HEK293 (cell line): ENCODE results near the gene SURF2.

ENCODE experiments used
- CTCF ChIA-PET: fragments of 350-600 bp; formaldehyde crosslinking; extraction: SDS; loops from one replicate; lab custom pipeline; 2021; ENCODE audit warnings: antibody characterized with exemption; lab: Yijun Ruan, JAX
- POLR2A ChIA-PET: fragments of 300-600 bp; formaldehyde crosslinking; extraction: SDS; loops from one replicate; lab custom pipeline; 2020; ENCODE audit warnings: antibody characterized with exemption, inconsistent platforms; lab: Yijun Ruan, JAX
- H3K27ac ChIP-seq: fragments of 200-500 bp; sonication (Bioruptor generic); 2 replicates; pipeline ENCODE4 v1.5.1; 2014; ENCODE audit warnings: low read depth, low read length, control low read depth, inconsistent platforms; ENCODE audit errors: extremely low read depth
- H3K36me3 ChIP-seq, 2 experiments: fragments of 200-500 bp in 1 of 2; sonication (Bioruptor generic) in 1 of 2; 1 replicate in 1 of 2; 2 replicates in 1 of 2; pipeline ENCODE4 v1.5.1; 2014 to 2017; ENCODE audit warnings: inconsistent platforms in 2 of 2, low read length in 2 of 2; ENCODE audit not compliant: control insufficient read depth in 2 of 2, insufficient read depth in 1 of 2
- H3K4me1 ChIP-seq: fragments of 200-500 bp; sonication (Bioruptor generic); 2 replicates; pipeline ENCODE4 v1.5.1; 2014; ENCODE audit warnings: mild to moderate bottlenecking, low read length, inconsistent platforms; ENCODE audit not compliant: control insufficient read depth, insufficient read depth
- H3K4me3 ChIP-seq: 2 replicates; pipeline ENCODE4 v1.5.1; 2011; ENCODE audit warnings: low read depth, mild to moderate bottlenecking, control low read depth, low read length, moderate library complexity
- H3K9me3 ChIP-seq: fragments of 200-500 bp; sonication (Bioruptor generic); 2 replicates; pipeline ENCODE4 v1.5.1; 2014; ENCODE audit warnings: low read depth, low read length, inconsistent platforms; ENCODE audit not compliant: control insufficient read depth, insufficient read depth
- EGR2 ChIP-seq: fragments of 450-650 bp; formaldehyde crosslinking; IDR thresholded peaks from 2 replicates; pipeline ENCODE4 v1.5.1; 2016; ENCODE audit warnings: low read depth, missing biosample characterization, missing genetic modification characterization
- GLI4 ChIP-seq: fragments of 450-650 bp; formaldehyde crosslinking; IDR thresholded peaks from 2 replicates; pipeline ENCODE4 v1.5.1; 2016; ENCODE audit warnings: missing biosample characterization, missing genetic modification characterization
- MYNN ChIP-seq: fragments of 450-650 bp; formaldehyde crosslinking; IDR thresholded peaks from 2 replicates; pipeline ENCODE4 v1.5.1; 2016; ENCODE audit warnings: missing biosample characterization, missing genetic modification characterization, borderline replicate concordance
- OVOL3 ChIP-seq: fragments of 450-650 bp; formaldehyde crosslinking; IDR thresholded peaks from 2 replicates; pipeline ENCODE4 v1.5.1; 2016; ENCODE audit warnings: missing biosample characterization, missing genetic modification characterization
- SCRT1 ChIP-seq: fragments of 450-650 bp; formaldehyde crosslinking; IDR thresholded peaks from 2 replicates; pipeline ENCODE4 v1.5.1; 2016; ENCODE audit warnings: missing biosample characterization, missing genetic modification characterization, borderline replicate concordance
- ZFP69B ChIP-seq: fragments of 450-650 bp; formaldehyde crosslinking; IDR thresholded peaks from 2 replicates; pipeline ENCODE4 v1.5.1; 2016; ENCODE audit warnings: missing biosample characterization, missing genetic modification characterization
- ZNF114 ChIP-seq: fragments of 450-650 bp; formaldehyde crosslinking; IDR thresholded peaks from 2 replicates; pipeline ENCODE4 v1.5.0; 2017; ENCODE audit warnings: missing biosample characterization, missing genetic modification characterization
- ZNF121 ChIP-seq: fragments of 450-650 bp; formaldehyde crosslinking; IDR thresholded peaks from 2 replicates; pipeline ENCODE4 v1.5.1; 2016; ENCODE audit warnings: missing biosample characterization, missing genetic modification characterization
- ZNF146 ChIP-seq: fragments of 450-650 bp; formaldehyde crosslinking; IDR thresholded peaks from 2 replicates; pipeline ENCODE4 v1.5.1; 2016; ENCODE audit warnings: missing biosample characterization, missing genetic modification characterization
- ZNF184 ChIP-seq: fragments of 450-650 bp; IDR thresholded peaks from 2 replicates; pipeline ENCODE4 v1.5.1; 2018; ENCODE audit warnings: missing biosample characterization, mild to moderate bottlenecking, missing genetic modification characterization
- ZNF19 ChIP-seq: fragments of 450-650 bp; formaldehyde crosslinking; IDR thresholded peaks from 2 replicates; pipeline ENCODE4; 2016; ENCODE audit warnings: missing biosample characterization, missing genetic modification characterization, low read depth
- ZNF214 ChIP-seq: fragments of 450-650 bp; formaldehyde crosslinking; IDR thresholded peaks from 2 replicates; pipeline ENCODE4 v1.5.1; 2017; ENCODE audit warnings: missing biosample characterization, mild to moderate bottlenecking, missing genetic modification characterization, borderline replicate concordance
- ZNF223 ChIP-seq: fragments of 450-650 bp; formaldehyde crosslinking; IDR thresholded peaks from 2 replicates; pipeline ENCODE4 v1.5.1; 2016; ENCODE audit warnings: missing biosample characterization, missing genetic modification characterization
- ZNF335 ChIP-seq: fragments of 450-650 bp; formaldehyde crosslinking; conservative IDR thresholded peaks from 2 replicates; pipeline ENCODE4 v1.5.1; 2016; ENCODE audit warnings: missing biosample characterization, missing genetic modification characterization
- ZNF341 ChIP-seq: fragments of 450-650 bp; formaldehyde crosslinking; IDR thresholded peaks from 2 replicates; pipeline ENCODE4; 2016; ENCODE audit warnings: low read depth, missing biosample characterization, missing genetic modification characterization
- ZNF350 ChIP-seq: fragments of 450-650 bp; formaldehyde crosslinking; IDR thresholded peaks from 2 replicates; pipeline ENCODE4 v1.5.0; 2017; ENCODE audit warnings: missing biosample characterization, mild to moderate bottlenecking, missing genetic modification characterization
- ZNF354C ChIP-seq: fragments of 450-650 bp; formaldehyde crosslinking; IDR thresholded peaks from 2 replicates; pipeline ENCODE4 v1.5.1; 2016; ENCODE audit warnings: missing biosample characterization, missing genetic modification characterization, low read depth, borderline replicate concordance
- ZNF391 ChIP-seq: fragments of 450-650 bp; formaldehyde crosslinking; IDR thresholded peaks from 2 replicates; pipeline ENCODE4 v1.5.1; 2016; ENCODE audit warnings: low read depth, missing biosample characterization, missing genetic modification characterization, borderline replicate concordance
- ZNF473 ChIP-seq: fragments of 450-650 bp; formaldehyde crosslinking; IDR thresholded peaks from 2 replicates; pipeline ENCODE4 v1.5.1; 2017; ENCODE audit warnings: missing biosample characterization, missing genetic modification characterization
- ZNF529 ChIP-seq: fragments of 450-650 bp; formaldehyde crosslinking; IDR thresholded peaks from 2 replicates; pipeline ENCODE4 v1.5.1; 2017; ENCODE audit warnings: missing genetic modification characterization, missing biosample characterization; ENCODE audit not compliant: insufficient replicate concordance
- ZNF530 ChIP-seq: fragments of 450-650 bp; formaldehyde crosslinking; IDR thresholded peaks from 2 replicates; pipeline ENCODE4 v1.5.1; 2016; ENCODE audit warnings: low read depth, missing biosample characterization, missing genetic modification characterization
- ZNF548 ChIP-seq: fragments of 450-650 bp; formaldehyde crosslinking; IDR thresholded peaks from 2 replicates; pipeline ENCODE4 v1.5.1; 2016; ENCODE audit warnings: missing biosample characterization, missing genetic modification characterization
- ZNF560 ChIP-seq: fragments of 450-650 bp; formaldehyde crosslinking; IDR thresholded peaks from 2 replicates; pipeline ENCODE4 v1.5.1; 2017; ENCODE audit warnings: missing biosample characterization, missing genetic modification characterization, borderline replicate concordance
- ZNF76 ChIP-seq: fragments of 450-650 bp; formaldehyde crosslinking; IDR thresholded peaks from 2 replicates; pipeline ENCODE4; 2016; ENCODE audit warnings: low read depth, missing biosample characterization, missing genetic modification characterization, borderline replicate concordance
- ZXDB ChIP-seq: fragments of 450-650 bp; formaldehyde crosslinking; IDR thresholded peaks from 2 replicates; pipeline ENCODE4 v1.5.1; 2016; ENCODE audit warnings: missing biosample characterization, missing genetic modification characterization
- TF ChIP-seq, protein P1 (sequence below): IDR thresholded peaks from 2 replicates; pipeline ENCODE4 v1.6.1; 2011; ENCODE audit warnings: mild to moderate bottlenecking, low read depth, low read length, borderline replicate concordance
- TF ChIP-seq, protein P2 (sequence below): fragments of 450-650 bp; formaldehyde crosslinking; IDR thresholded peaks from 2 replicates; pipeline ENCODE4 v1.5.1; 2016; ENCODE audit warnings: missing biosample characterization, missing genetic modification characterization

Gene SURF2

DNA sequence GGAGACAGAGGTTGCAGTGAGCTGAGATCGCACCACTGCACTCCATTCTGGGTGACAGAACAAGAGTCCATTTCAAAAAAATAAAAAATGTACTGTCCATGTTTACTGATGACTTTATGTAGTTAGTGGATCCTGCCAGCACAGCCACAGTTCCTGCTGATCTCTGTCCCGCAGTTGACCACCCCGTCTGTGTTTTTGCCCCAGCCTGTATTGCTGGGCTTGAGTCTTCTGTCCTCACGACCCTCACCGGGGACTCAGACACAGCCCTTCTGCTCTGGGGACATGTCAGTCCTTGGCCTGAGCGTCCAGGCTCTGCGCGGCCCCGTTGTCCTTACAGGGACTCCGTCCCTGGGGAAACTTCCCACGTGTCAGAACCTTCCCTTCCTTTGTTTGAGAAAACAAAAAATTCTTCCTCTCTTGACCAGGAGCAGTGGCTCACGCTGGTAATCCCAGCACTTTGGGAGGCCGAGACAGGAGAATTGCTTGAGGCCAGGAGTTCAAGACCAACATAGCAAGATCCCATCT is 34.9 kb upstream of the SURF2 start (continued):
- TF ChIP-seq ZNF529 (tag by site-specific recombination) (no peak), ZNF548 (tag by site-specific recombination) (no peak), ZNF350 (tag by site-specific recombination) (no peak), GLI4 (tag by site-specific recombination) (no peak), ZNF146 (tag by site-specific recombination) (no peak), ZXDB (tag by site-specific recombination) (no peak), ZNF473 (tag by site-specific recombination) (no peak), ZNF114 (tag by site-specific recombination) (no peak)
- TF ChIP-seq, protein P1, sequence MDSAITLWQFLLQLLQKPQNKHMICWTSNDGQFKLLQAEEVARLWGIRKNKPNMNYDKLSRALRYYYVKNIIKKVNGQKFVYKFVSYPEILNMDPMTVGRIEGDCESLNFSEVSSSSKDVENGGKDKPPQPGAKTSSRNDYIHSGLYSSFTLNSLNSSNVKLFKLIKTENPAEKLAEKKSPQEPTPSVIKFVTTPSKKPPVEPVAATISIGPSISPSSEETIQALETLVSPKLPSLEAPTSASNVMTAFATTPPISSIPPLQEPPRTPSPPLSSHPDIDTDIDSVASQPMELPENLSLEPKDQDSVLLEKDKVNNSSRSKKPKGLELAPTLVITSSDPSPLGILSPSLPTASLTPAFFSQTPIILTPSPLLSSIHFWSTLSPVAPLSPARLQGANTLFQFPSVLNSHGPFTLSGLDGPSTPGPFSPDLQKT, result no peak

DNA sequence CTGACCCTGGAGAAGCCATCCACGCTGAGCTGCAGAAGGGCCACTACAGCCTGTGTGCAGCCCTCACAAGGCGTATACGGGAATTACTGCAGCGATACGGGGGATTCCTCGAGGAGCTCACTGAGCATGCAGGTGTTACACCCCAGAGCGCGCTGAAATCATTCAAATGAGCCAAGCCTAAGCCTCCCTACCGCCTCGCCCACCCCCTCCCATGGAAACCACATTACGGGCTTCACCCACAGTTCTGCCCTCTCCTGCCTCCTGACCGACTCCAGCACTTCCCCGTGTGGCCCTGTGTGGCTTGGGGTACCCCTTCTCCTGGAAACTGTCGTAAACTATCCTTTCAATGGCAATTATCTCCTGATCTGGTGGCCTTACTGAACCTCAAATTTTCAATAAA is 33.6 kb upstream of the SURF2 start:
- Histone ChIP-seq H3K4me1 (no peaks in the 10 kb centered on the region), H3K27ac (no peak overlapping the region), H3K36me3 (no peaks in the 10 kb centered on the region), H3K9me3 (no peaks in the 10 kb centered on the region), H3K4me3 (no peak overlapping the region)
- TF ChIP-seq, protein P2, sequence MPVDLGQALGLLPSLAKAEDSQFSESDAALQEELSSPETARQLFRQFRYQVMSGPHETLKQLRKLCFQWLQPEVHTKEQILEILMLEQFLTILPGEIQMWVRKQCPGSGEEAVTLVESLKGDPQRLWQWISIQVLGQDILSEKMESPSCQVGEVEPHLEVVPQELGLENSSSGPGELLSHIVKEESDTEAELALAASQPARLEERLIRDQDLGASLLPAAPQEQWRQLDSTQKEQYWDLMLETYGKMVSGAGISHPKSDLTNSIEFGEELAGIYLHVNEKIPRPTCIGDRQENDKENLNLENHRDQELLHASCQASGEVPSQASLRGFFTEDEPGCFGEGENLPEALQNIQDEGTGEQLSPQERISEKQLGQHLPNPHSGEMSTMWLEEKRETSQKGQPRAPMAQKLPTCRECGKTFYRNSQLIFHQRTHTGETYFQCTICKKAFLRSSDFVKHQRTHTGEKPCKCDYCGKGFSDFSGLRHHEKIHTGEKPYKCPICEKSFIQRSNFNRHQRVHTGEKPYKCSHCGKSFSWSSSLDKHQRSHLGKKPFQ (tag by site-specific recombination), result no peak
- TF ChIP-seq ZNF121 (tag by site-specific recombination) (no peak), ZNF350 (tag by site-specific recombination) (no peak), ZFP69B (tag by site-specific recombination) (no peak), ZNF184 (tag by site-specific recombination) (no peak), SCRT1 (tag by site-specific recombination) (no peak), ZNF223 (tag by site-specific recombination) (no peak), OVOL3 (tag by site-specific recombination) (no peak), ZNF19 (tag by site-specific recombination) (no peak), ZNF391 (no peak), ZNF560 (tag by site-specific recombination) (no peak), ZNF341 (tag by site-specific recombination) (no peak), ZNF335 (tag by site-specific recombination) (no peak), ZNF214 (tag by site-specific recombination) (no peak), ZNF530 (tag by site-specific recombination) (no peak), MYNN (tag by site-specific recombination) (no peak), ZNF76 (no peak), EGR2 (no peak), ZNF354C (tag by site-specific recombination) (no peak)
- TF ChIP-seq, protein P1, result no peak
- ChIA-PET CTCF (interaction anchor here (0.6 to 1.3 kb wide), 5 partner anchors 8 to 257 kb away, joined by 3 to 6 read pairs (median 3); no protein-coding TSS in a partner anchor), POLR2A (interaction anchor here (0.6 kb wide), 1 partner anchor 12 kb away, joined by 3 read pairs; no protein-coding TSS in a partner anchor)
